Measurements from ENCODE around the gene PIAS2. TPM values are rescaled to one million over a fixed set of nuclear protein-coding genes. Genes with fewer than 3 reads are reported as not detected.

Gene PIAS2
- total and polyA plus RNA-seq, 4 donors, result 5.6 to 17.2 (median 9.2) TPM

- H3K27me3 ChIP-seq (ENCODE audit: control insufficient read depth in 4 of 4, insufficient read depth in 4 of 4, low read length in 3 of 4), result no peaks in the 10 kb centered on the region
- no peaks in the 10 kb centered on the region for H3K9me3 ChIP-seq (ENCODE audit: control insufficient read depth in 4 of 4, low read length in 3 of 4)
- peak overlapping the region; percentile 74 to 85 for H3K9ac ChIP-seq (ENCODE audit: low read depth in 1 of 2, low read length in 2 of 2)
- under 1% methylated on average over 21 of the region's 21 CpGs for WGBS
- H3K4me1 ChIP-seq (ENCODE audit: control insufficient read depth in 4 of 4, insufficient read depth in 4 of 4, low read length in 3 of 4), result peaks cover 6 to 18% (median 12%) of the 10 kb centered on the region in 4 donors
- peak overlapping the region; percentile 78 to 93 (median 88) for H3K4me3 ChIP-seq (ENCODE audit: low read depth in 1 of 3, low read length in 3 of 3)
- TF ChIP-seq GABPA (IDR thresholded peaks at IDR 0.05 in 1 of 2, conservative IDR thresholded peaks at IDR 0.05 in 1 of 2) (no peak), FOXA2 (IDR thresholded peaks at IDR 0.05) (no peak), RXRA (IDR thresholded peaks at IDR 0.05) (no peak)
- TF ChIP-seq, protein P1, sequence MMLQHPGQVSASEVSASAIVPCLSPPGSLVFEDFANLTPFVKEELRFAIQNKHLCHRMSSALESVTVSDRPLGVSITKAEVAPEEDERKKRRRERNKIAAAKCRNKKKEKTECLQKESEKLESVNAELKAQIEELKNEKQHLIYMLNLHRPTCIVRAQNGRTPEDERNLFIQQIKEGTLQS (IDR thresholded peaks at IDR 0.05), result no peak
- peak overlapping the region; percentile 89 to 91 for H3K27ac ChIP-seq (ENCODE audit: low read depth in 1 of 2, low read length in 2 of 2)
- H3K36me3 ChIP-seq (ENCODE audit: control insufficient read depth in 4 of 4, insufficient read depth in 3 of 4, low read depth in 1 of 4, low read length in 3 of 4), result no peaks in the 10 kb centered on the region
- DNase-seq (ENCODE audit: low spot score), result no peak
These were observed 678 bp downstream of the PIAS2 start for GRCh38 chr18:46916551-46917107.

- 33% methylated on average over 12 of the region's 12 CpGs for WGBS
- no peak for TF ChIP-seq FOXA1 (IDR thresholded peaks at IDR 0.05)
- Histone ChIP-seq H3K4me1 (ENCODE audit: control insufficient read depth in 4 of 4, insufficient read depth in 4 of 4, low read length in 3 of 4) (peaks cover 6 to 18% (median 12%) of the 10 kb centered on the region in 4 donors), H3K9ac (ENCODE audit: low read depth in 1 of 2, low read length in 2 of 2) (peak overlapping the region; percentile 74 to 85), H3K27ac (ENCODE audit: low read depth in 1 of 2, low read length in 2 of 2) (no peak overlapping the region), H3K9me3 (ENCODE audit: control insufficient read depth in 4 of 4, low read length in 3 of 4) (no peaks in the 10 kb centered on the region), H3K4me3 (ENCODE audit: low read depth in 1 of 3, low read length in 3 of 3) (peak overlapping the region in 2 of 3 donors; percentile 88 to 93), H3K27me3 (ENCODE audit: control insufficient read depth in 4 of 4, insufficient read depth in 4 of 4, low read length in 3 of 4) (no peaks in the 10 kb centered on the region), H3K36me3 (ENCODE audit: control insufficient read depth in 4 of 4, insufficient read depth in 3 of 4, low read depth in 1 of 4, low read length in 3 of 4) (no peaks in the 10 kb centered on the region)
- no peak for DNase-seq (ENCODE audit: low spot score)
These were observed 1.3 kb downstream of the PIAS2 start for GRCh38 chr18:46915800-46916550.

DNA sequence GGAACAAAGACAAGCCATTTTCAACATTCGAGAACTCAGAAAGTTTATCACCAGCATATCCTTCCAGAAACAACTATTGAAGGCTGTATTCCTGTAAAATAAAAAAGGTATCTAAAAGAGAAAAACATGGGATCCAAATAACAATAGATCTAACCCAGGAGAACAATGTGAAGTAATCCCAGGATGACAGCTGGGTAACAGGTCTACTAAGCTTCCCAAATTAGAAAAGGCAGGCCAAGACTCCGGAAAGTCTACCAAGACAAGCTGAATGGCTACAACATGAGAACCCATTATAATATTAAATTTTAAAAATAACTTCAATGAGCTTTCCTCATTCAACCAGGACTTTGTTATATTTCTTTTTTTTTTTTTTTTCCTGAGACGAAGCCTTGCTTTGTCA lies 6.5 kb downstream of the PIAS2 start:
- 95% methylated on average over 3 of the region's 3 CpGs for WGBS
- Histone ChIP-seq H3K36me3 (ENCODE audit: control insufficient read depth in 4 of 4, insufficient read depth in 3 of 4, low read depth in 1 of 4, low read length in 3 of 4) (no peaks in the 10 kb centered on the region), H3K27me3 (ENCODE audit: control insufficient read depth in 4 of 4, insufficient read depth in 4 of 4, low read length in 3 of 4) (no peaks in the 10 kb centered on the region), H3K27ac (ENCODE audit: low read depth in 1 of 2, low read length in 2 of 2) (no peak overlapping the region), H3K9ac (ENCODE audit: low read depth in 1 of 2, low read length in 2 of 2) (no peak overlapping the region), H3K4me3 (ENCODE audit: low read depth in 1 of 3, low read length in 3 of 3) (no peak overlapping the region), H3K9me3 (ENCODE audit: control insufficient read depth in 4 of 4, low read length in 3 of 4) (no peaks in the 10 kb centered on the region), H3K4me1 (ENCODE audit: control insufficient read depth in 4 of 4, insufficient read depth in 4 of 4, low read length in 3 of 4) (peaks cover 0 to 7% (median 2%) of the 10 kb centered on the region in 4 donors)
- TF ChIP-seq FOXA1 (IDR thresholded peaks at IDR 0.05), result no peak
- no peak for TF ChIP-seq REST (IDR thresholded peaks at IDR 0.05)
- no peak for DNase-seq (ENCODE audit: low spot score)

DNA sequence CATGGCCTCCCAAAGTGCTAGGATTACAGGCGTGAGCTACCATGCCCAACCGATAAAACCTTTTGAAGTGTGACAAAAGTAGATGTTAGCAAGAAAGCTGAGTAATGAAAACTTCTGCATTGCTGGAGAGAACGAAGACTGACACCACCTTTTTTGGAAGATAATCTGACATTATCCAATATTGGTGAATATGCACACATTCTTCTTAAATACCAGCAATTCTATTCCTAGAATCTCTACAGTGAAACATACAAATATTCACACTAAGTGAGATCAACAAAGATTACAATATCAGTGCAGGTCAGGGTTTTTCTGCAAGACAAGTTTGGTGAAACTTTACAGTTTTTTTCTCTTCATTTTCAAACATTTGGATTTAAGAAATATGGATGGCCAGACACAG lies 7.8 kb downstream of the PIAS2 start:
- Histone ChIP-seq H3K27ac (ENCODE audit: low read depth in 1 of 2, low read length in 2 of 2) (no peak overlapping the region), H3K4me1 (ENCODE audit: control insufficient read depth in 4 of 4, insufficient read depth in 4 of 4, low read length in 3 of 4) (peaks cover 0 to 6% (median 0%) of the 10 kb centered on the region in 4 donors), H3K27me3 (ENCODE audit: control insufficient read depth in 4 of 4, insufficient read depth in 4 of 4, low read length in 3 of 4) (no peaks in the 10 kb centered on the region), H3K9ac (ENCODE audit: low read depth in 1 of 2, low read length in 2 of 2) (no peak overlapping the region), H3K4me3 (ENCODE audit: low read depth in 1 of 3, low read length in 3 of 3) (no peak overlapping the region), H3K9me3 (ENCODE audit: control insufficient read depth in 4 of 4, low read length in 3 of 4) (no peaks in the 10 kb centered on the region), H3K36me3 (ENCODE audit: control insufficient read depth in 4 of 4, insufficient read depth in 3 of 4, low read depth in 1 of 4, low read length in 3 of 4) (no peaks in the 10 kb centered on the region)
- no peak for DNase-seq (ENCODE audit: low spot score)
- WGBS, result 98% methylated on average over 3 of the region's 3 CpGs
- TF ChIP-seq GABPA (IDR thresholded peaks at IDR 0.05 in 1 of 2, conservative IDR thresholded peaks at IDR 0.05 in 1 of 2) (no peak), RAD21 (IDR thresholded peaks at IDR 0.05) (no peak)

Measured in liver (tissue), 9 donors.